GM21529 (cell line): ENCODE data around the gene MAPK8IP1.
A peak's percentile ranks its signal among the peaks of the same experiment; 100 is the strongest.

Experiments used
- ATAC-seq: cut with Tn5 transposase; IDR thresholded peaks from one replicate; pipeline ENCODE4 v1.9.1; 2021; ENCODE audit not compliant: unreplicated experiment

The MAPK8IP1 gene

DNA sequence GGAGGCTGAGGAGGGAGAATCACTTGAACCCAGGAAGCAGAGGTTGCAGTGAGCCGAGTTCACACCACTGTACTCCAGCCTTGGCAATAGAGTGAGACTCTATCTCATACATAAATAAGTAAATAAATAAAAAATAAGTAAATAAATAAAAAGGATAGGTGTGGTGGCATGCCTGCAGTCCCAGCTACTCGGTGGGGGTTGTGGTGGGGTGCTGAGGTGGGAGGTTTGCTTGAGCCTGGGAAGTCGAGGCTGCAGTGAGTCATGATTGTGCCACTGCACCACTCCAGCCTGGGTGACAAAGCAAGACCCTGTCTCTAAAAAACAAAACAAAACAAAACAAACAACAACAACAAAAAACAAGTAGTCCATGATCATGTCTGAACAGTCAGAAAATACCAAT lies 40.1 kb downstream of the MAPK8IP1 start:
- ATAC-seq, result no peak

DNA sequence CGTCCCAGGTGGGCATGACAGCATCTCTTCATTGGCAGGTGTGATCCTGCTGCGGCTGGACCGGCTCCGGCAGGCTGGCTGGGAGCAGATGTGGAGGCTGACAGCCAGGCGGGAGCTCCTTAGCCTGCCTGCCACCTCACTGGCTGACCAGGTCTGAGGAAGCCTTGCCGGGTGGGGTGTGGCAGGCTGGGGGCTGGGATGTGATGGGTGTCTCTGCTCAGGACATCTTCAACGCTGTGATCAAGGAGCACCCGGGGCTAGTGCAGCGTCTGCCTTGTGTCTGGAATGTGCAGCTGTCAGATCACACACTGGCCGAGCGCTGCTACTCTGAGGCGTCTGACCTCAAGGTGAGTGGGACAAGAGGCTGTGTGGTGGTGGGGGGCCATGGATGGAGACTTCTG lies 40.5 kb downstream of the MAPK8IP1 start:
- no peak for ATAC-seq

- no peak for ATAC-seq
These were observed 41.3 kb downstream of the MAPK8IP1 start for GRCh38 chr11:45926536-45927331.

GRCh38 chr11:45927332-45927683 lies 41.9 kb downstream of the MAPK8IP1 start:
- no peak for ATAC-seq

DNA sequence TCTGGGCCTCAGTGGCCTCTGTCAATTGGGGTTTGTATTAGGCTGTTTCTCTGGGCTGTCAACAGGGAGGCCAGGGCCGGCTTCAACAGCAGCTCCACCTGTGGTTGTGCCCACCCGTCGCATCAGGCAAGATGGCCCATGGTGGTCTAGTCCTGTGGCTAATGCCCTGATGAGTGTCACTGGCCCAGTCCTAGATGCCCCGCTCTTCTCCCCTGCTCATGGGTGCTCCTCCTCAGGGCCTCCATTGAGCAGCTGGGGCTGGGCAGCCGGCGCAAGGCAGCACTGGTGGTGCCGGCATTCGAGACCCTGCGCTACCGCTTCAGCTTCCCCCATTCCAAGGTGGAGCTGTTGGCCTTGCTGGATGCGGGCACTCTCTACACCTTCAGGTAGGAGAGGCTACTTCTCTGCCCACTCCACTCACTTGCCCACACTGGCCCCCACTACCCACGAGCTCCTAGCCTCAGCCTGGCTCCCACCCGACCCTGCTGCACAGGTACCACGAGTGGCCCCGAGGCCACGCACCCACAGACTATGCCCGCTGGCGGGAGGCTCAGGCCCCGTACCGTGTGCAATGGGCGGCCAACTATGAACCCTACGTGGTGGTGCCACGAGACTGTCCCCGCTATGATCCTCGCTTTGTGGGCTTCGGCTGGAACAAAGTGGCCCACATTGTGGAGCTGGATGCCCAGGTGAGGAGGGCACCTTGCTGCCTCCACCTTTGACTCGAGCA lies 42.4 kb downstream of the MAPK8IP1 start:
- no peak for ATAC-seq

- no peak for ATAC-seq
These were observed 43.2 kb downstream of the MAPK8IP1 start for GRCh38 chr11:45928535-45929215.

DNA sequence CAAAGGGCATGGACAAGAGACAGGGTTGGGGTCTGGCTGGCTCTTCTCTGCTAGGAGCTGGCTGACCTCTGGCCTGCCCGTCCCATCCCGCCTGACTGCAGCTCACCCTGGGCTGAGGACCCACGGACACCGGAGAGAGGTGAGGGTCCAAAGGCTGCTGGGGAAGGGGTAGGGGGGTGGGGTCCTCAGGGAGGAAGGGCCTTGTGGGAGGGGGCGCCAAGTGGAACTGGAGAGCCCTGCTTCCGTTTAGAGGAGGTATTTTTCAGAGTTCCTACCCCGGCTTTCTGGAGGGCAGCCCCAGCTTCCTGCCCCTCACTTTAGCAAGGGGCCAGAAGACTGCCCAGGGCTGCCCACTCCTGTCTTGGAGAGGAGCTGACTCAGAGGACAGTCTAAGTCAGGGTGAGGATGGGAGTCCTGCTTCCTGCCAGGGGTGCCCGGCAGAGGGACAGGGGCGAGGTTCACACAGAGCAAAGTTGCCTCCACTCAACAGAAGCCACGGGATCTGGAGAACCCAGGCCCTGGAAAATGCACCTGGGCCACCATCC lies 44.1 kb downstream of the MAPK8IP1 start:
- peak; percentile 9 for ATAC-seq

- ATAC-seq, result peak; percentile 94
These were observed 44.8 kb downstream of the MAPK8IP1 start for GRCh38 chr11:45930031-45930794.

GRCh38 chr11:45930951-45931570 lies 45.6 kb downstream of the MAPK8IP1 start:
- no peak for ATAC-seq

- no peak for ATAC-seq
These were observed 46.3 kb downstream of the MAPK8IP1 start for GRCh38 chr11:45931739-45932138.

GRCh38 chr11:45932217-45932616 lies 46.8 kb downstream of the MAPK8IP1 start:
- ATAC-seq, result no peak

GRCh38 chr11:45933131-45933831 lies 47.8 kb downstream of the MAPK8IP1 start:
- peak; percentile 33 for ATAC-seq

GRCh38 chr11:45933846-45934579 lies 48.6 kb downstream of the MAPK8IP1 start:
- ATAC-seq, result no peak

DNA sequence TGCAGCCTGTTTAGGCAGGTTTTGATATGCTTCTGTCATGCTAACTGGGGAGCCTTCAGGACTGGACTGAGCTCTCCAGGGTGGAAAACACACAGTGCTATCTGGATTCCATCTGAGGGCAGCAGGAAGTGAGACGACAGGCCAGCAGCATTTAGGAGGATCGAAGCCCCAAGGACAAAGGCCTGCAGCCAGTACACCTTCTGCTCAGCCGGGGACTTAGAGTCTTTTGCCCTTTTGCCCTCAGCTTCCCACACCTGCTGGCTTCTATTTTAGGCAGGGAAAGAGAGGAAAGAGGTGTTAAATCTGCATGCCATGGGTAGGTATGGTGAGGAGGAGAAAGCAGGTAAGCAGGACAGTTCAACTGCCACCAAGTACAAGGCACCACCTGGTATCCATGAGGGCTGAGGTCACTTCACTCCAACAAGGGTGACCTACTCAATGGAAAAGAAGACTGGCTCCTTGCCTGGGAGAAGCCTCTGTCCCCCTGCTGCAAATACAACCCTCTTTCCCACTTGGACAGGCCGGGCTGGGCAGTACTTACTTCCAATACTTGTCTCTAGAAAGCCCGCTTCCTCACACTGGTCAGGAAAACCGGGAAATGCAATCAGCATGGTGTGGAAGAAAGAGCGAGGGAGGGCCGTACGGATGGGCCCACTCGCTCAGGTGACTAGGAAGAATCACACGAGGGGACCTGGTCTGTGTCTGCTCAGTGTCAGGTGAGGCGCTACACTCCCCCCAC lies 49.3 kb downstream of the MAPK8IP1 start:
- ATAC-seq, result no peak

DNA sequence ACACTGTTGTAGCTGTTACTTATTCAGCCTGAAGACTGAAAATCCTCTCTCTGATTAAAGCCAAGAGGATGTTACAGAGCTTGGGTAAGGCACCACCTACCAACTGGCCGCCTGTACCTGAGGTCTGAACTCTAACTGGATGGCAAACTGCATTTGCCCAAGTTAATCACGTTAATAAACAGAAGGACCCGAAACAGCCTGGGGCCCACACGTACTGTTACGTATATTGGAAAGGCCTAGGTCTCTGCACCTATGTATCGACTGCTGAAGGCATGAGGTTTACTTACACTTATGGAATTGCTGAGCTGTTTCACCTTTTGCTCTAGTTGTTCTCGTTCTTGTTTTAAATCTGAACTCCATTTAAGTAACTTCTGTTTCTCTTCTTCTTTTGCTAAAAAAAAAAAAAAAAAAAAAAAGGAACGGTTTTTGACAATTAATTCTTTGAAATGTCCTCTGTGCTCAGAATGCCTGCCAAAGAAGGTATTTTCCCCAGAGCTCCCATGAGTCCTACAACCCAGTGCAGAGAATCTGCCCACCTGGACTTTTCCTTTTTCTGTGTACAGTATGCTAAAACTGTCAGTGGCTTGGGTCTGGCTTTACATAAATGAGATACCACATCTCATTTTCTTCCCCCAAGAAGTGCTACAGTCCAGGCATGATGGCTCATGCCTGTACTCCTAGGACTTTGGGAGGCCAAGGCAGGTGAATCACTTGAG lies 50.1 kb downstream of the MAPK8IP1 start:
- ATAC-seq, result no peak

DNA sequence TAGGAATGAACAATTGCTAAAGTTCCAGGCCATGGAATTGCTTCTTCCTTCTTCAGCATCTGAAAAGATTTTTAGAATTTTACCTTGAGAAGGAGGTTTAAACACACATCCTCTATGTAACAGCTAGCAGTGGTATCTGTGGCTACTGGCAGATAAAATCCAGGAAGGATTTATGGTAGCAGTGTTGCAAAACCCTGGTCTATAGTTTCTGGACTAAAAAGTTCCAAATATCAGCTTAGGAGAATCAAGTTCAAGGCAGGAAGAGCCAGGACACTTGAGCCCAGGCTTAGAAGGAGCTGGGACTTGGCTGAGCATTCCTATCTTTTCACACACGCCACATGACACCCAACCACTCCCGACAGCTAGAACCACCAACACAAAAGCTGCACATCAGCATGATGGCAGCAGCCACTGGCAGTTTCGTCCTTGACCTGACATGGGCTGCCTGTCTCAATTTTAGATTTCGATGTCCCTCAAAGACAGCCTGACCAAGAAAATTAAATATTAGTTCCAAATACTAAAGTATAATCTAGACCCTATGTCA lies 51.1 kb downstream of the MAPK8IP1 start:
- ATAC-seq, result no peak

DNA sequence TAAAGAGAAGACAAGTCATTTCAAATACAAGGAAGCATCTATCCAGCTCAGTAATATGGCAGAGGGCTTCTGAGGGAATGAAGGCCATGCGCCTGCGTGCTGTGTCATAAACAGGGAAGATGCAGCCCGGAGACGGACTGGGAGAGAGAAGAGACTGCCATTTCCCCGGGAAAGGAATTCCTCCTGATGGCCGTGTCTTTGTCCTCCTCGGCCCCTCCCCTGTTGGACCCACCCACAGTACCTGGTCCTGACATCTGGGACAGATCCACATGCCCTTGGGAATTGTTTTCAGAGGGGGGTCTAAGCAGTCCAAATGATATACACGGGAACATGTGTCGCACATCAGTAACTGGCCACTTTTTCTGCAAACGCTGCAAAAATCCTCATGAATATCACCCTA lies 52.5 kb downstream of the MAPK8IP1 start:
- no peak for ATAC-seq

DNA sequence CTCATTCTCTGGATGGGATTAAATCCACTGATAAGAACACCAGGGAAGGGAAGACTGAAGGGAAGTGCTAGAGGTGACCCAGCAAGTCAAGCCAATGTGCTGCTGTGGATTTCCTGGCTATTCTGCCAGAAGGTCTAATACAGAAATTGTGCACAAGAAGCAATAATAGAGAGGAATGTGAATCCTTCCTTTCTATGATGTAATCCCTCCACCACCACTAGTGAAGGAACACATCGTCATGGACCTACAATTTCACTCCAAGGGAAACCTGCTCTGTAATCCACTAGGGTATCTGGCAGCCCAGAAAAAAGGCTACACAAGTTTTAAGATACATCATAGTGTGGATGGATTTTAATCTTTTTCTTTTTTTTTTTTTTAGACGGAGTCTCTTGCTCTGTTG lies 54.4 kb downstream of the MAPK8IP1 start:
- ATAC-seq, result no peak
